H1 (cell line): Measurements from ENCODE around the gene CCBE1. TPM values are rescaled to one million over a fixed set of nuclear protein-coding genes. Genes with fewer than 3 reads are reported as not detected.

ENCODE experiments used
- CTCF ChIA-PET: fragments of 300-600 bp; sonication (Branson Sonifier 250); formaldehyde crosslinking; loops from one replicate; lab custom pipeline; 2021; ENCODE audit not compliant: partially characterized antibody; lab: Charles Lee
- POLR2A ChIA-PET: fragments of 300-600 bp; sonication (Branson Sonifier 250); formaldehyde crosslinking; loops from one replicate; lab custom pipeline; 2021; ENCODE audit warnings: inconsistent platforms; ENCODE audit not compliant: partially characterized antibody; lab: Charles Lee
- DNase-seq, 2 experiments: peaks; one replicate each; pipeline versions ENCODE4 v3.0.0 to v3.0.0-alpha.2; 2010 to 2022; ENCODE audit warnings: low spot score in 2 of 2, low read depth in 1 of 2, mixed read lengths in 1 of 2
- FAIRE-seq: peaks from 2 replicates; lab custom pipeline; 2011; peaks lifted over from hg19 to GRCh38; lab: Jason Lieb, UNC
- H2AFZ ChIP-seq: 2 replicates; pipeline ENCODE4 v1.8.1; 2012; ENCODE audit warnings: low read length, inconsistent platforms
- H2AK5ac ChIP-seq: 2 replicates; pipeline ENCODE4 v1.6.1; 2013; ENCODE audit warnings: low read depth, low read length
- H2BK120ac ChIP-seq: replicated peaks from 2 replicates; pipeline ENCODE3; 2013; ENCODE audit warnings: low read depth, low read length, inconsistent platforms
- H2BK12ac ChIP-seq: 2 replicates; pipeline ENCODE4 v1.6.1; 2013; ENCODE audit warnings: low read depth, low read length
- H2BK15ac ChIP-seq: 2 replicates; pipeline ENCODE4 v1.6.1; 2013; ENCODE audit warnings: low read length
- H2BK20ac ChIP-seq: 2 replicates; pipeline ENCODE4 v1.6.1; 2013; ENCODE audit warnings: low read length
- H2BK5ac ChIP-seq: 2 replicates; pipeline ENCODE4 v1.6.1; 2013; ENCODE audit warnings: low read depth, low read length
- H3K14ac ChIP-seq: 2 replicates; pipeline ENCODE4 v1.6.1; 2013; ENCODE audit warnings: inconsistent platforms; ENCODE audit not compliant: insufficient read length
- H3K18ac ChIP-seq: 2 replicates; pipeline ENCODE4 v1.6.1; 2013; ENCODE audit warnings: low read length; ENCODE audit errors: extremely low read depth
- H3K23ac ChIP-seq: 2 replicates; pipeline ENCODE4 v1.6.1; 2013; ENCODE audit warnings: inconsistent platforms; ENCODE audit not compliant: insufficient read length
- H3K23me2 ChIP-seq: 2 replicates; pipeline ENCODE4 v1.6.1; 2013; ENCODE audit warnings: low read depth, low read length
- H3K27ac ChIP-seq: 2 replicates; pipeline ENCODE4 v1.6.1; 2011; ENCODE audit warnings: low read depth, low read length, inconsistent platforms
- H3K27me3 ChIP-seq, 4 experiments: replicated peaks in 1 of 4; 1 replicate in 1 of 4; 2 replicates in 3 of 4; pipeline versions ENCODE4 v1.6.1 to v1.8.1; 2011 to 2013; ENCODE audit warnings: low read length in 3 of 4, mild to moderate bottlenecking in 3 of 4, inconsistent platforms in 2 of 4, mixed read lengths in 2 of 4, moderate library complexity in 1 of 4; ENCODE audit not compliant: control insufficient read depth in 3 of 4, insufficient read depth in 3 of 4; ENCODE audit errors: extremely low read depth in 1 of 4
- H3K36me3 ChIP-seq, 4 experiments: 2 replicates each; pipeline versions ENCODE4 v1.6.1 to v1.8.1; 2011 to 2013; ENCODE audit warnings: mild to moderate bottlenecking in 4 of 4, low read length in 3 of 4, moderate library complexity in 2 of 4, control low read depth in 1 of 4, inconsistent platforms in 1 of 4; ENCODE audit not compliant: insufficient read depth in 4 of 4, control insufficient read depth in 2 of 4
- H3K4ac ChIP-seq: replicated peaks from 2 replicates; pipeline ENCODE3; 2013; ENCODE audit warnings: low read length, low read depth, mixed read lengths, inconsistent platforms; ENCODE audit not compliant: insufficient read length
- H3K4me1 ChIP-seq, 4 experiments: replicated peaks in 1 of 4; 1 replicate in 1 of 4; 2 replicates in 3 of 4; pipeline versions ENCODE4 v1.6.1 to v1.8.1; 2011 to 2013; ENCODE audit warnings: low read length in 3 of 4, inconsistent platforms in 2 of 4, mixed read lengths in 1 of 4; ENCODE audit not compliant: insufficient read depth in 4 of 4, control insufficient read depth in 3 of 4
- H3K4me2 ChIP-seq, 2 experiments: 2 replicates each; pipeline versions ENCODE4 v1.6.1 to v1.8.1; 2011 to 2013; ENCODE audit warnings: low read depth in 2 of 2, low read length in 2 of 2, control low read depth in 1 of 2, inconsistent platforms in 1 of 2, mild to moderate bottlenecking in 1 of 2; ENCODE audit not compliant: insufficient read depth in 1 of 2
- H3K4me3 ChIP-seq, 4 experiments: fragments of 200-600, 300-600 bp in 1 of 4; sonication (generic), shearing (Covaris generic), sonication (Bioruptor Twin) in 1 of 4; 2 replicates each; pipeline versions ENCODE4 v1.5.1 to v1.8.1; 2011 to 2016; ENCODE audit warnings: low read length in 4 of 4, low read depth in 3 of 4, control low read depth in 2 of 4, inconsistent platforms in 2 of 4, mild to moderate bottlenecking in 2 of 4, mixed read lengths in 1 of 4, moderate library complexity in 1 of 4; ENCODE audit not compliant: insufficient read depth in 2 of 4; ENCODE audit errors: extremely low read depth in 1 of 4
- H3K56ac ChIP-seq: replicated peaks from 2 replicates; pipeline ENCODE3; 2013; ENCODE audit warnings: low read depth, mild to moderate bottlenecking, mixed read lengths, low read length, inconsistent platforms; ENCODE audit not compliant: insufficient read length
- H3K79me1 ChIP-seq: 2 replicates; pipeline ENCODE4 v1.6.1; 2013; ENCODE audit warnings: low read depth, low read length, control low read depth
- H3K79me2 ChIP-seq, 2 experiments: 2 replicates each; pipeline versions ENCODE4 v1.6.1 to v1.8.1; 2012 to 2013; ENCODE audit warnings: low read length in 2 of 2, mild to moderate bottlenecking in 2 of 2, inconsistent platforms in 1 of 2; ENCODE audit not compliant: insufficient read depth in 2 of 2, control insufficient read depth in 1 of 2
- H3K9ac ChIP-seq, 4 experiments: replicated peaks in 1 of 4; 1 replicate in 1 of 4; 2 replicates in 3 of 4; pipeline versions ENCODE4 v1.6.1 to v1.8.1; 2011 to 2013; ENCODE audit warnings: low read depth in 3 of 4, low read length in 3 of 4, control low read depth in 2 of 4, mild to moderate bottlenecking in 2 of 4, moderate library complexity in 2 of 4, inconsistent platforms in 1 of 4; ENCODE audit errors: extremely low read depth in 1 of 4
- H3K9me3 ChIP-seq, 2 experiments: 2 replicates each; pipeline versions ENCODE4 v1.6.1 to v1.8.1; 2012 to 2013; ENCODE audit warnings: mild to moderate bottlenecking in 2 of 2, moderate library complexity in 2 of 2, control low read depth in 1 of 2, inconsistent platforms in 1 of 2, low read depth in 1 of 2, low read length in 1 of 2, mixed read lengths in 1 of 2; ENCODE audit not compliant: insufficient read depth in 2 of 2
- H4K20me1 ChIP-seq, 2 experiments: replicated peaks in 1 of 2; 2 replicates each; pipeline versions ENCODE3 to v1.8.1; 2011 to 2013; ENCODE audit warnings: inconsistent platforms in 2 of 2, low read length in 2 of 2, mild to moderate bottlenecking in 1 of 2; ENCODE audit not compliant: insufficient read depth in 2 of 2, control insufficient read depth in 1 of 2
- H4K5ac ChIP-seq: 2 replicates; pipeline ENCODE4 v1.6.1; 2013; ENCODE audit warnings: low read length, low read depth, mixed read lengths, inconsistent platforms; ENCODE audit not compliant: insufficient read length
- H4K8ac ChIP-seq: 2 replicates; pipeline ENCODE4 v1.8.0; 2013; ENCODE audit warnings: mild to moderate bottlenecking, moderate library complexity, low read length, inconsistent platforms; ENCODE audit not compliant: insufficient read depth; ENCODE audit errors: extremely low read depth
- H4K91ac ChIP-seq: replicated peaks from 2 replicates; pipeline ENCODE3; 2013; ENCODE audit warnings: low read length, mixed read lengths, inconsistent platforms; ENCODE audit not compliant: insufficient read length
- ASH2L ChIP-seq: fragments of 200-600, 300-600 bp; sonication (generic); IDR thresholded peaks from one replicate; pipeline ENCODE4 v1.7.1; 2017; ENCODE audit warnings: low read length
- BCL11A ChIP-seq, 2 experiments: IDR thresholded peaks; one replicate each; pipeline ENCODE4 v1.6.1; 2011; ENCODE audit warnings: low read depth in 2 of 2, low read length in 2 of 2, mild to moderate bottlenecking in 2 of 2
- CTBP2 ChIP-seq: IDR thresholded peaks from 2 replicates; pipeline ENCODE4 v1.7.0; 2011; ENCODE audit warnings: borderline replicate concordance, mild to moderate bottlenecking, moderate library complexity, mixed read lengths, low read length; ENCODE audit not compliant: insufficient read depth, insufficient read length
- EP300 ChIP-seq, 2 experiments: IDR thresholded peaks; 1 replicate in 1 of 2; 2 replicates in 1 of 2; pipeline ENCODE4 v1.6.1; 2011 to 2012; ENCODE audit warnings: low read depth in 2 of 2, low read length in 2 of 2, mild to moderate bottlenecking in 2 of 2, borderline replicate concordance in 1 of 2, inconsistent platforms in 1 of 2, moderate library complexity in 1 of 2
- JUN ChIP-seq: IDR thresholded peaks from 2 replicates; pipeline ENCODE4 v1.6.1; 2011; ENCODE audit warnings: low read depth, mild to moderate bottlenecking, improper control_type of control experiment, low read length
- JUND ChIP-seq: IDR thresholded peaks from 2 replicates; pipeline ENCODE4 v1.6.1; 2011; ENCODE audit warnings: mild to moderate bottlenecking, improper control_type of control experiment, low read length
- KDM4A ChIP-seq: IDR thresholded peaks from one replicate; pipeline ENCODE4 v1.7.1; 2012; ENCODE audit warnings: low read depth, mild to moderate bottlenecking, moderate library complexity, low read length, inconsistent platforms; ENCODE audit not compliant: severe bottlenecking
- MAFK ChIP-seq: IDR thresholded peaks from 2 replicates; pipeline ENCODE4 v1.6.1; 2012; ENCODE audit warnings: low read depth, mild to moderate bottlenecking, improper control_type of control experiment, low read length
- SP2 ChIP-seq: IDR thresholded peaks from 2 replicates; pipeline ENCODE4 v1.6.1; 2012; ENCODE audit warnings: mild to moderate bottlenecking, low read length, inconsistent platforms
- SP4 ChIP-seq: IDR thresholded peaks from 2 replicates; pipeline ENCODE4 v1.6.1; 2012; ENCODE audit warnings: low read length, inconsistent platforms
- SRF ChIP-seq: IDR thresholded peaks from 2 replicates; pipeline ENCODE4 v1.6.1; 2011; ENCODE audit warnings: mild to moderate bottlenecking, low read depth, low read length, moderate library complexity
- TCF12 ChIP-seq: IDR thresholded peaks from 2 replicates; pipeline ENCODE4 v1.6.1; 2011; ENCODE audit warnings: low read depth, mild to moderate bottlenecking, low read length
- YY1 ChIP-seq: IDR thresholded peaks from 2 replicates; pipeline ENCODE4 v1.6.1; 2011; ENCODE audit warnings: low read depth, mild to moderate bottlenecking, low read length
- ZNF274 ChIP-seq: IDR thresholded peaks from 2 replicates; pipeline ENCODE4 v1.7.0; 2012; ENCODE audit warnings: low read length, borderline replicate concordance; ENCODE audit errors: extremely low read depth
- WGBS, 2 experiments: shearing (Covaris generic) in 1 of 2; methylation state at CpG; one replicate each; pipeline versions ENCODE4 v1.1.6 to v1.1.7; 2013 to 2015; ENCODE audit warnings: low lambda C conversion rate in 2 of 2, mixed read lengths in 2 of 2, inconsistent platforms in 1 of 2, low coverage in 1 of 2, missing lambda C conversion rate in 1 of 2; ENCODE audit not compliant: insufficient replicate concordance in 2 of 2, insufficient coverage in 1 of 2, insufficient read length in 1 of 2; ENCODE audit errors: extremely low coverage in 1 of 2, missing lambda C conversion rate in 1 of 2; 5-methylcytosine and 5-hydroxymethylcytosine counted together
- polyA plus RNA-seq, 7 experiments: library from polyadenylated mRNA; depleted of rRNA in 3 of 7; stranded (reverse) in 5 of 7; unstranded in 2 of 7; fragments of >200 nt in 5 of 7; fragments of 200-250 nt in 2 of 7; gene quantifications; 1 replicate in 5 of 7; 2 replicates in 1 of 7; 4 replicates in 1 of 7; pipeline versions ENCODE4 v1.2.1 to v1.2.3, GENCODE V29; 2011 to 2013; ENCODE audit warnings: missing spikeins in 2 of 7, mixed read lengths in 2 of 7
- total RNA-seq: library from RNA; stranded (reverse); fragmentation: NEBNext Ultra II Directional; extraction: Animal tissue kit (Norgen Biotek cat#: 25700); gene quantifications from 2 replicates; pipeline ENCODE4 v1.2.1, GENCODE V29; 2021
- TF ChIP-seq, protein P1 (sequence below): IDR thresholded peaks from 2 replicates; pipeline ENCODE4 v1.6.1; 2012; ENCODE audit warnings: inconsistent platforms

CCBE1 gene
- total and polyA plus RNA-seq, 2 of the 8 experiments (the other 6 are each of a cell fraction or from before 2014, with no cell fraction given), result 2.1 to 2.6 TPM

DNA sequence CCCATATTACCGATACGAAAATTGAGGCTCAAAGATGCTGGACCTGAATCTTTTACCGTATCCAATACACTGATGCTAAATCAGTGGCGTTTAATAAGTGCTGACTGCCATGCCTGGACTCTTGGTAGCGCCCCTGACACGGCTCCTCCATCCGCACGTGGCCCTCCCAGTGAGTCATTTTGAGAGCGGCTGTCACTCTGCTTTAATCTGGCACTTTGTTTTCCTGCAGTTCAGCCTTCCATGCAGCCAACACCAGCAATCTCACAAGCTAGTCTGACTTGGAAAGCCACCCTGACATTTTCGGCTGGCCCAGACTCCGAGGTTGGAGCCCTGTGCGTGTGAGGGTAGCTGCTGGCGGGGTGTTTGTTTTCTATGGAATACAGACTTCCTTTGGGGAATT is 183.0 kb downstream of the CCBE1 start:
- CTCF ChIA-PET, result interaction anchor here (0.7 to 1.5 kb wide), 3 partner anchors 54 to 118 kb away, joined by 3 to 4 read pairs (median 4); no protein-coding TSS in a partner anchor
- 86% methylated on average over 13 of the region's 13 CpGs; no CpG with 5 or more reads in 1 of the 2 experiments for whole genome bisulfite sequencing, 2 experiments
- H2BK15ac ChIP-seq, result no peak overlapping the region
- TF ChIP-seq SP4 (no peak), ASH2L (no peak), TCF12 (no peak), JUN (no peak), JUND (no peak), ZNF274 (no peak), SP2 (no peak), SRF (no peak), EP300 (IDR thresholded peaks at IDR 0.05; ENCODE audit: borderline replicate concordance in 1 of 2, low read depth in 2 of 2, low read length in 2 of 2) (no peak), KDM4A (no peak), CTBP2 (no peak), YY1 (no peak), BCL11A (IDR thresholded peaks at IDR 0.05; ENCODE audit: low read depth in 2 of 2, low read length in 2 of 2) (no peak), MAFK (no peak)
- TF ChIP-seq, protein P1, sequence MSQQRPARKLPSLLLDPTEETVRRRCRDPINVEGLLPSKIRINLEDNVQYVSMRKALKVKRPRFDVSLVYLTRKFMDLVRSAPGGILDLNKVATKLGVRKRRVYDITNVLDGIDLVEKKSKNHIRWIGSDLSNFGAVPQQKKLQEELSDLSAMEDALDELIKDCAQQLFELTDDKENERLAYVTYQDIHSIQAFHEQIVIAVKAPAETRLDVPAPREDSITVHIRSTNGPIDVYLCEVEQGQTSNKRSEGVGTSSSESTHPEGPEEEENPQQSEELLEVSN, result no peak

More for the DNA sequence above, 183.0 kb downstream of the CCBE1 start:
- no peak overlapping the region for H2BK120ac ChIP-seq
- DNase-seq (no peak), FAIRE-seq (no peak)
- H2BK5ac ChIP-seq, result no peak overlapping the region
- H3K14ac ChIP-seq, result no peak overlapping the region
- no peak overlapping the region for H3K9ac ChIP-seq
- H4K5ac ChIP-seq, result no peak overlapping the region
- peaks cover 0 to 2% of the 10 kb centered on the region in 2 experiments for H4K20me1 ChIP-seq
- H3K4ac ChIP-seq, result no peak overlapping the region
- H2BK12ac ChIP-seq, result no peak overlapping the region
- no peak overlapping the region for H3K4me3 ChIP-seq
- no peaks in the 10 kb centered on the region for H3K79me1 ChIP-seq
- POLR2A ChIA-PET, result no interaction called here
- H3K4me1 ChIP-seq, result no peaks in the 10 kb centered on the region; a peak in 1 of 7 replicates
- no peak overlapping the region for H2AFZ ChIP-seq
- no peaks in the 10 kb centered on the region for H3K36me3 ChIP-seq
- H3K18ac ChIP-seq, result no peak overlapping the region
- H4K8ac ChIP-seq, result no peak overlapping the region
- no peaks in the 10 kb centered on the region for H3K27me3 ChIP-seq
- no peaks in the 10 kb centered on the region for H3K9me3 ChIP-seq
- H4K91ac ChIP-seq, result no peak overlapping the region
- H3K79me2 ChIP-seq, result no peaks in the 10 kb centered on the region
- H2BK20ac ChIP-seq, result no peak overlapping the region
- H3K27ac ChIP-seq, result no peak overlapping the region
- H2AK5ac ChIP-seq, result no peak overlapping the region
- H3K56ac ChIP-seq, result no peak overlapping the region
- H3K23me2 ChIP-seq, result no peaks in the 10 kb centered on the region
- H3K4me2 ChIP-seq, result no peak overlapping the region
- no peak overlapping the region for H3K23ac ChIP-seq
